ENCODE results near the gene VPS13A.

VPS13A gene

GRCh38 chr9:77177143-77177893, at the start of gene VPS13A:
Gene VPS13A (plus strand): TSS chr9:77177534. CDS start chr9:77177705, 171 bp downstream.
- DNase-seq: peak; percentile 95

- no peak for DNase-seq
Measured at GRCh38 chr9:77128125-77128789, 49.1 kb upstream of the VPS13A start.

- no peak for DNase-seq
Measured at GRCh38 chr9:77131399-77131798, 45.9 kb upstream of the VPS13A start.

GRCh38 chr9:77133011-77133410, 44.3 kb upstream of the VPS13A start:
- no peak for DNase-seq

GRCh38 chr9:77142366-77142765, 35.0 kb upstream of the VPS13A start:
- no peak for DNase-seq

GRCh38 chr9:77149879-77150278, 27.5 kb upstream of the VPS13A start:
- DNase-seq: no peak

- DNase-seq: no peak
Measured at GRCh38 chr9:77152289-77152688, 25.0 kb upstream of the VPS13A start.

- DNase-seq: no peak
Measured at GRCh38 chr9:77156646-77157371, 20.5 kb upstream of the VPS13A start.

- no peak for DNase-seq
Measured at GRCh38 chr9:77158772-77159513, 18.4 kb upstream of the VPS13A start.

- no peak for DNase-seq
Measured at GRCh38 chr9:77161191-77161590, 16.1 kb upstream of the VPS13A start.

- no peak for DNase-seq
Measured at GRCh38 chr9:77161966-77162365, 15.4 kb upstream of the VPS13A start.

- DNase-seq: no peak
Measured at GRCh38 chr9:77162366-77162765, 15.0 kb upstream of the VPS13A start.

- no peak for DNase-seq
Measured at GRCh38 chr9:77163884-77164283, 13.4 kb upstream of the VPS13A start.

GRCh38 chr9:77166193-77166592, 11.1 kb upstream of the VPS13A start:
- DNase-seq: no peak

GRCh38 chr9:77170991-77171699, 6.2 kb upstream of the VPS13A start:
- no peak for DNase-seq

GRCh38 chr9:77175151-77175550, 2.2 kb upstream of the VPS13A start:
- no peak for DNase-seq

GRCh38 chr9:77176106-77176505, 1.2 kb upstream of the VPS13A start:
- DNase-seq: no peak

- no peak for DNase-seq
Measured at GRCh38 chr9:77176686-77177142, 620 bp upstream of the VPS13A start.

- peak; percentile 58 for DNase-seq
Measured at GRCh38 chr9:77177894-77178794, 810 bp downstream of the VPS13A start.

- DNase-seq: no peak
Measured at GRCh38 chr9:77180056-77180455, 2.7 kb downstream of the VPS13A start.

GRCh38 chr9:77183581-77183980, 6.2 kb downstream of the VPS13A start:
- no peak for DNase-seq
